IMR-90 (cell line): ENCODE measurements around the gene DUSP9. TPM values are rescaled to one million over a fixed set of nuclear protein-coding genes. Genes with fewer than 3 reads are reported as not detected.

Experiments used
- ATAC-seq: fragments of 200-7000 bp; cut with Tn5 transposase; 2 replicates; pipeline ENCODE4 v1.9.1; 2020; ENCODE audit warnings: low read depth, mild to moderate bottlenecking, moderate library complexity
- BruUV-seq: library from RNA; stranded (reverse); fragments of 400-500 nt; replicated peaks from 2 replicates; lab custom pipeline; 2021; lab: Mats Ljungman, UMichigan
- CTCF ChIA-PET: fragments of 300-600 bp; formaldehyde crosslinking; extraction: SDS; loops from one replicate; lab custom pipeline; 2021; ENCODE audit warnings: antibody characterized with exemption; lab: Yijun Ruan, JAX
- POLR2A ChIA-PET: fragments of 300-600 bp; sonication (Branson Sonifier 250); formaldehyde crosslinking; loops from one replicate; lab custom pipeline; 2022; ENCODE audit warnings: antibody characterized with exemption; ENCODE audit not compliant: unreplicated experiment; lab: Charles Lee
- DNase-seq: peaks from one replicate; pipeline ENCODE4 v3.0.0; 2013
- H2AFZ ChIP-seq: replicated peaks from 2 replicates; pipeline ENCODE3; 2013; ENCODE audit warnings: low read length, mild to moderate bottlenecking; ENCODE audit not compliant: poor library complexity
- H2AK5ac ChIP-seq: 2 replicates; pipeline ENCODE4 v1.6.1; 2013; ENCODE audit warnings: low read depth, low read length, inconsistent platforms
- H2AK9ac ChIP-seq: replicated peaks from 2 replicates; pipeline ENCODE3; 2013; ENCODE audit warnings: mild to moderate bottlenecking, low read depth, low read length, moderate library complexity; ENCODE audit not compliant: poor library complexity
- H2BK120ac ChIP-seq: 2 replicates; pipeline ENCODE4 v1.6.1; 2013; ENCODE audit warnings: low read depth, low read length, inconsistent platforms
- H2BK15ac ChIP-seq: 3 replicates; pipeline ENCODE4 v1.6.1; 2013; ENCODE audit warnings: low read depth, low read length, inconsistent platforms
- H2BK20ac ChIP-seq: 2 replicates; pipeline ENCODE4 v1.6.1; 2013; ENCODE audit warnings: low read depth, mild to moderate bottlenecking, inconsistent platforms, low read length, moderate library complexity
- H2BK5ac ChIP-seq: 2 replicates; pipeline ENCODE4 v1.6.1; 2013; ENCODE audit warnings: mild to moderate bottlenecking, low read depth, low read length, inconsistent platforms; ENCODE audit not compliant: poor library complexity, severe bottlenecking
- H3K14ac ChIP-seq: replicated peaks from 2 replicates; pipeline ENCODE4 v1.6.1; 2013; ENCODE audit warnings: low read depth, low read length, inconsistent platforms
- H3K18ac ChIP-seq: 2 replicates; pipeline ENCODE4 v1.6.1; 2013; ENCODE audit warnings: low read depth, low read length, control low read depth
- H3K23ac ChIP-seq: 2 replicates; pipeline ENCODE4 v1.6.1; 2013; ENCODE audit warnings: low read depth, low read length, inconsistent platforms
- H3K27ac ChIP-seq: 2 replicates; pipeline ENCODE4 v1.5.1; 2013; ENCODE audit warnings: mild to moderate bottlenecking, control low read depth, low read length; ENCODE audit not compliant: insufficient read depth
- H3K27me3 ChIP-seq: 2 replicates; pipeline ENCODE4 v1.6.1; 2013; ENCODE audit warnings: low read length; ENCODE audit not compliant: control insufficient read depth, insufficient read depth
- H3K36me3 ChIP-seq: 2 replicates; pipeline ENCODE4 v1.6.1; 2013; ENCODE audit warnings: low read length, mixed read lengths; ENCODE audit not compliant: control insufficient read depth, insufficient read depth
- H3K4ac ChIP-seq: 2 replicates; pipeline ENCODE4 v1.6.1; 2013; ENCODE audit warnings: low read depth, low read length, inconsistent platforms
- H3K4me1 ChIP-seq: 2 replicates; pipeline ENCODE4 v1.6.1; 2013; ENCODE audit warnings: low read length, mixed read lengths; ENCODE audit not compliant: control insufficient read depth, insufficient read depth
- H3K4me2 ChIP-seq: 2 replicates; pipeline ENCODE4 v1.6.1; 2013; ENCODE audit warnings: low read depth, mild to moderate bottlenecking, control low read depth, low read length, moderate library complexity
- H3K4me3 ChIP-seq: 2 replicates; pipeline ENCODE4 v1.5.1; 2013; ENCODE audit warnings: low read depth, mild to moderate bottlenecking, control low read depth, low read length, moderate library complexity; ENCODE audit not compliant: insufficient read depth
- H3K56ac ChIP-seq: 2 replicates; pipeline ENCODE4 v1.6.1; 2013; ENCODE audit warnings: low read length, inconsistent platforms; ENCODE audit not compliant: insufficient read depth; ENCODE audit errors: extremely low read depth
- H3K79me1 ChIP-seq, 2 experiments: 2 replicates each; pipeline ENCODE4 v1.6.1; 2013; ENCODE audit warnings: low read length in 2 of 2, inconsistent platforms in 1 of 2, low read depth in 1 of 2
- H3K9ac ChIP-seq: 2 replicates; pipeline ENCODE4 v1.6.1; 2013; ENCODE audit warnings: low read depth, low read length, control low read depth
- H3K9me1 ChIP-seq: 2 replicates; pipeline ENCODE4 v1.6.1; 2013; ENCODE audit warnings: low read length, inconsistent platforms; ENCODE audit not compliant: insufficient read depth
- H3K9me3 ChIP-seq: 2 replicates; pipeline ENCODE4 v1.6.1; 2013; ENCODE audit warnings: low read length; ENCODE audit not compliant: control insufficient read depth, insufficient read depth
- H4K20me1 ChIP-seq: 2 replicates; pipeline ENCODE4 v1.6.1; 2013; ENCODE audit warnings: low read length, inconsistent platforms; ENCODE audit not compliant: insufficient read depth
- H4K5ac ChIP-seq: 2 replicates; pipeline ENCODE4 v1.6.1; 2013; ENCODE audit warnings: mild to moderate bottlenecking, low read depth, low read length, control low read depth
- H4K8ac ChIP-seq, 2 experiments: 2 replicates each; pipeline ENCODE4 v1.6.1; 2013; ENCODE audit warnings: low read depth in 2 of 2, low read length in 2 of 2, control low read depth in 1 of 2, inconsistent platforms in 1 of 2
- H4K91ac ChIP-seq: 2 replicates; pipeline ENCODE4 v1.6.1; 2013; ENCODE audit warnings: low read depth, low read length, inconsistent platforms; ENCODE audit not compliant: insufficient read depth
- BHLHE40 ChIP-seq: fragments of 150-350 bp; IDR thresholded peaks from 2 replicates; pipeline ENCODE4 v1.6.1; 2016; ENCODE audit warnings: mild to moderate bottlenecking, low read depth, low read length
- CEBPB ChIP-seq: IDR thresholded peaks from 2 replicates; pipeline ENCODE4 v1.6.1; 2012; ENCODE audit warnings: low read depth, low read length, improper control_type of control experiment
- CHD1 ChIP-seq: IDR thresholded peaks from 2 replicates; pipeline ENCODE4 v1.6.1; 2012; ENCODE audit warnings: low read depth, low read length, improper control_type of control experiment
- CTCF ChIP-seq: conservative IDR thresholded peaks from 2 replicates; pipeline ENCODE4 v1.5.1; 2012; ENCODE audit warnings: mild to moderate bottlenecking, low read depth, low read length, improper control_type of control experiment
- ELK1 ChIP-seq: fragments of 150-350 bp; IDR thresholded peaks from 2 replicates; pipeline ENCODE4 v1.6.1; 2016; ENCODE audit warnings: low read depth, mild to moderate bottlenecking, low read length, moderate library complexity, borderline replicate concordance
- MAFK ChIP-seq: IDR thresholded peaks from 2 replicates; pipeline ENCODE4 v1.6.1; 2012; ENCODE audit warnings: low read depth, low read length, improper control_type of control experiment
- MXI1 ChIP-seq: IDR thresholded peaks from 2 replicates; pipeline ENCODE4 v1.6.1; 2012; ENCODE audit warnings: low read depth, mild to moderate bottlenecking, low read length, moderate library complexity, borderline replicate concordance
- POLR2A ChIP-seq: IDR thresholded peaks from 2 replicates; pipeline ENCODE4 v1.6.1; 2012; ENCODE audit warnings: mild to moderate bottlenecking, low read depth, low read length
- RAD21 ChIP-seq: IDR thresholded peaks from 2 replicates; pipeline ENCODE4 v1.6.1; 2012; ENCODE audit warnings: low read length, improper control_type of control experiment
- RFX5 ChIP-seq: IDR thresholded peaks from 2 replicates; pipeline ENCODE4 v1.8.0; 2012; ENCODE audit warnings: low read depth, mild to moderate bottlenecking, low read length, moderate library complexity
- SMC3 ChIP-seq: fragments of 150-350 bp; IDR thresholded peaks from 2 replicates; pipeline ENCODE4 v1.6.1; 2016; ENCODE audit warnings: low read depth, mild to moderate bottlenecking, antibody characterized with exemption, low read length, moderate library complexity
- WGBS, 2 experiments: methylation state at CpG; one replicate each; pipeline versions ENCODE4 v1.1.5 to v1.1.7; 2013; ENCODE audit warnings: missing lambda C conversion rate in 2 of 2; ENCODE audit not compliant: insufficient read length in 1 of 2; ENCODE audit errors: extremely low coverage in 2 of 2; 5-methylcytosine and 5-hydroxymethylcytosine counted together
- dilution Hi-C: fragments of 300-500 bp; cut with HindIII; formaldehyde crosslinking; loops from one replicate; pipeline ENCODE4 v1.14.3; 2018; ENCODE audit warnings: low sequenced_read_pairs; ENCODE audit not compliant: unreplicated experiment
- in situ Hi-C: fragments of 300-500 bp; cut with MboI; formaldehyde crosslinking; loops from 3 replicates; pipeline ENCODE4 v1.14.3; 2019; ENCODE audit warnings: low sequenced_read_pairs, inconsistent platforms, mixed read lengths
- intact Hi-C: fragments of 100-400 bp; cut with micrococcal nuclease; formaldehyde crosslinking; loops from 2 replicates; pipeline ENCODE4 v1.10.0; 2022
- polyA plus RNA-seq, 3 experiments: library from polyadenylated mRNA; depleted of rRNA; stranded (reverse); fragments of >200 nt; gene quantifications; 2 replicates each; pipeline ENCODE4 v1.2.3, GENCODE V29; 2012; ENCODE audit warnings: low replicate concordance in 1 of 3
- total RNA-seq: library from RNA; depleted of rRNA; stranded (reverse); fragments of >200 nt; gene quantifications from 2 replicates; pipeline ENCODE4 v1.2.3, GENCODE V29; 2012

DUSP9 gene
- total and polyA plus RNA-seq, 2 of the 4 experiments (the other 2 are of a cell fraction) = under 0.01 to 0.09 TPM

GRCh38 chrX:153662266-153662665 is 15.3 kb downstream of the DUSP9 start:
- H2BK15ac ChIP-seq = no peak overlapping the region
- ChIA-PET CTCF (interaction anchor here (0.6 to 1.0 kb wide), 2 partner anchors 58 to 108 kb away, joined by 4 to 8 read pairs; no protein-coding TSS in a partner anchor), POLR2A (no interaction called here)
- no peak overlapping the region for H2BK20ac ChIP-seq
- H4K20me1 ChIP-seq = no peaks in the 10 kb centered on the region
- no peak overlapping the region for H3K27ac ChIP-seq
- H2AFZ ChIP-seq = peak overlapping the region; percentile 63
- WGBS, 2 experiments = 28% methylated on average over 11 of the region's 31 CpGs; no CpG with 5 or more reads in 1 of the 2 experiments
- intact Hi-C loops (no loop called here), in situ Hi-C loops (loop anchor here (25.0 kb wide), 1 partner anchor 700 kb away; no protein-coding TSS in a partner anchor), dilution Hi-C loops (no loop called here)
- no peak overlapping the region for H4K5ac ChIP-seq
- ATAC-seq = no peak
- no peak overlapping the region for H3K4me2 ChIP-seq
- no peak overlapping the region for H3K14ac ChIP-seq
- H2AK9ac ChIP-seq = no peak overlapping the region
- no peak overlapping the region for H4K8ac ChIP-seq
- H3K56ac ChIP-seq = no peak overlapping the region
- BruUV-seq = no TSS peak
- H3K27me3 ChIP-seq = peaks cover 16% of the 10 kb centered on the region
- H3K9ac ChIP-seq = no peak overlapping the region
- H4K91ac ChIP-seq = no peak overlapping the region
- TF ChIP-seq ELK1 (no peak), CEBPB (no peak), MXI1 (no peak), SMC3 (peak; percentile 50; the same call in 1 of the 2 replicates), CHD1 (no peak), RAD21 (peak; percentile 18; the same call in 1 of the 2 replicates), MAFK (no peak), CTCF (peak; percentile 35), RFX5 (no peak), POLR2A (no peak), BHLHE40 (no peak)
- H3K79me1 ChIP-seq = no peaks in the 10 kb centered on the region
- H3K23ac ChIP-seq = no peak overlapping the region
- H3K4ac ChIP-seq = no peak overlapping the region
- no peak overlapping the region for H2AK5ac ChIP-seq
- H2BK5ac ChIP-seq = no peak overlapping the region
- no peaks in the 10 kb centered on the region for H3K36me3 ChIP-seq
- no peak overlapping the region for H3K4me3 ChIP-seq
- no peaks in the 10 kb centered on the region for H3K9me1 ChIP-seq
- DNase-seq = peak; percentile 15
- no peak overlapping the region for H3K18ac ChIP-seq
- no peak overlapping the region for H2BK120ac ChIP-seq
- H3K4me1 ChIP-seq = no peaks in the 10 kb centered on the region
- H3K9me3 ChIP-seq = peaks cover 2% of the 10 kb centered on the region
